ENCODE results near the gene PTPN13.

DNA sequence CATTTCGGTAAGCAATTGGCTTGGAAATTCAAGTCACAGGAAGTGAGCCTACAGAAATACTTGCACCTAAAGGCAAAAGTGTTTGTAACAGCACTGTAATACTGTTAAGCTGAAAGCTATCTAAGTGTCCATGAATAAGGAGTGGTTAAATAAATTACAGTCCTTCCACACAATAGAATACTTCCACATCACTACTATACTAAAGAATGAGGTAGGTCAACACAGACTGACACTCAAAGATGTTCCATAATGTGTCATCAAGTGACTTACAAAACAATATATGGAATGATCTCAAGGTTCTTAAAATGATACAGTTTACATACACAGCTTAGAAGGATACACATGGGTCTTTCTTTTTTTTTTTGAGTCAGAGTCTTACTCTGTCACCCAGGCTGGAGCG, 228.0 kb downstream of the PTPN13 start:
- TF ChIP-seq, protein P1, sequence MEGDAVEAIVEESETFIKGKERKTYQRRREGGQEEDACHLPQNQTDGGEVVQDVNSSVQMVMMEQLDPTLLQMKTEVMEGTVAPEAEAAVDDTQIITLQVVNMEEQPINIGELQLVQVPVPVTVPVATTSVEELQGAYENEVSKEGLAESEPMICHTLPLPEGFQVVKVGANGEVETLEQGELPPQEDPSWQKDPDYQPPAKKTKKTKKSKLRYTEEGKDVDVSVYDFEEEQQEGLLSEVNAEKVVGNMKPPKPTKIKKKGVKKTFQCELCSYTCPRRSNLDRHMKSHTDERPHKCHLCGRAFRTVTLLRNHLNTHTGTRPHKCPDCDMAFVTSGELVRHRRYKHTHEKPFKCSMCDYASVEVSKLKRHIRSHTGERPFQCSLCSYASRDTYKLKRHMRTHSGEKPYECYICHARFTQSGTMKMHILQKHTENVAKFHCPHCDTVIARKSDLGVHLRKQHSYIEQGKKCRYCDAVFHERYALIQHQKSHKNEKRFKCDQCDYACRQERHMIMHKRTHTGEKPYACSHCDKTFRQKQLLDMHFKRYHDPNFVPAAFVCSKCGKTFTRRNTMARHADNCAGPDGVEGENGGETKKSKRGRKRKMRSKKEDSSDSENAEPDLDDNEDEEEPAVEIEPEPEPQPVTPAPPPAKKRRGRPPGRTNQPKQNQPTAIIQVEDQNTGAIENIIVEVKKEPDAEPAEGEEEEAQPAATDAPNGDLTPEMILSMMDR (IDR thresholded peaks at IDR 0.05), result no peak
- no peak for TF ChIP-seq POLR2AphosphoS5 (IDR thresholded peaks at IDR 0.05)
- TF ChIP-seq POLR2A (IDR thresholded peaks at IDR 0.05), result no peak
